H1 (cell line): ENCODE data around the gene BRD1. TPM values are rescaled to one million over a fixed set of nuclear protein-coding genes. Genes with fewer than 3 reads are reported as not detected.

Experiments
- CHD7 ChIP-seq: fragments of 300-600 bp; sonication (generic); IDR thresholded peaks from 2 replicates; pipeline ENCODE4 v1.7.1; 2012; ENCODE audit warnings: low read length, moderate library complexity, mild to moderate bottlenecking, inconsistent platforms; ENCODE audit not compliant: insufficient replicate concordance
- E2F6 ChIP-seq: IDR thresholded peaks from 2 replicates; pipeline ENCODE4 v1.6.1; 2012; ENCODE audit warnings: inconsistent platforms
- JUN ChIP-seq: IDR thresholded peaks from 2 replicates; pipeline ENCODE4 v1.6.1; 2011; ENCODE audit warnings: low read depth, mild to moderate bottlenecking, improper control_type of control experiment, low read length
- KDM5A ChIP-seq: fragments of 200-600 bp; IDR thresholded peaks from 2 replicates; pipeline ENCODE4 v1.7.1; 2012; ENCODE audit warnings: mild to moderate bottlenecking, low read length, inconsistent platforms, mixed read lengths
- POU5F1 ChIP-seq: IDR thresholded peaks from 2 replicates; pipeline ENCODE4 v1.6.1; 2011; ENCODE audit warnings: low read depth, mild to moderate bottlenecking, low read length, moderate library complexity
- SRF ChIP-seq: IDR thresholded peaks from 2 replicates; pipeline ENCODE4 v1.6.1; 2011; ENCODE audit warnings: mild to moderate bottlenecking, low read depth, low read length, moderate library complexity
- polyA plus RNA-seq, 7 experiments: library from polyadenylated mRNA; depleted of rRNA in 3 of 7; stranded (reverse) in 5 of 7; unstranded in 2 of 7; fragments of >200 nt in 5 of 7; fragments of 200-250 nt in 2 of 7; gene quantifications; 1 replicate in 5 of 7; 2 replicates in 1 of 7; 4 replicates in 1 of 7; pipeline versions ENCODE4 v1.2.1 to v1.2.3, GENCODE V29; 2011 to 2013; ENCODE audit warnings: missing spikeins in 2 of 7, mixed read lengths in 2 of 7
- total RNA-seq: library from RNA; stranded (reverse); fragmentation: NEBNext Ultra II Directional; extraction: Animal tissue kit (Norgen Biotek cat#: 25700); gene quantifications from 2 replicates; pipeline ENCODE4 v1.2.1, GENCODE V29; 2021

The BRD1 gene
- total and polyA plus RNA-seq, 2 of the 8 experiments (the other 6 are each of a cell fraction or from before 2014, with no cell fraction given), result 6.8 to 34.0 TPM

GRCh38 chr22:49784630-49784971 is 43.1 kb downstream of the BRD1 start (continued):
- no peak for TF ChIP-seq CHD7
- TF ChIP-seq KDM5A, result no peak
- no peak for TF ChIP-seq JUN
- TF ChIP-seq POU5F1, result no peak
- no peak for TF ChIP-seq E2F6
- no peak for TF ChIP-seq SRF
